Brain pericyte (primary cell): ENCODE results near the gene SOX14.

Experiments used
- DNase-seq: peaks from one replicate; pipeline ENCODE4 v3.0.0-alpha.2; 2012; ENCODE audit warnings: low read depth, low spot score

SOX14 gene

GRCh38 chr3:137764001-137764433 is at the start of gene SOX14:
SOX14 (plus strand) TSS chr3:137764315; CDS start chr3:137764785, 470 bp downstream.
- no peak for DNase-seq

DNA sequence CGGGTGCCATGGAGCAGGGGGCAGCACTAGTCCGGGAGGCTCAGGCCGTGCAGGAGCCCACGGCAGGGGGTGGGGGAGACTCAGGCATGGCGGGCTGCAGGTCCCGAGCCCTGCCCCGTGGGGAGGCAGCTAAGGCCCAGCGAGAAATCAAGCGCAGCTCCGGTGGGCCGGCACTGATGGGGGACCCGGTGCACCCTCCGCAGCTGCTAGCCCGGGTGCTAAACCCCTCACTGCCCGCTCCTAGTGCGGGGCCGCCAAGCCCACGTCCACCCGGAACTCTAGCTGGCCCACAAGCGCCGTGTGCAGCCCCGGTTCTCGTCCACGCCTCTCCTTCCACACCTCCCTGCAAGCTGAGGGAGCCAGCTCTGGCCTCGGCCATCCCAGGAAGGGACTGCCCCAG is 49.6 kb upstream of the SOX14 start:
- DNase-seq, result no peak

DNA sequence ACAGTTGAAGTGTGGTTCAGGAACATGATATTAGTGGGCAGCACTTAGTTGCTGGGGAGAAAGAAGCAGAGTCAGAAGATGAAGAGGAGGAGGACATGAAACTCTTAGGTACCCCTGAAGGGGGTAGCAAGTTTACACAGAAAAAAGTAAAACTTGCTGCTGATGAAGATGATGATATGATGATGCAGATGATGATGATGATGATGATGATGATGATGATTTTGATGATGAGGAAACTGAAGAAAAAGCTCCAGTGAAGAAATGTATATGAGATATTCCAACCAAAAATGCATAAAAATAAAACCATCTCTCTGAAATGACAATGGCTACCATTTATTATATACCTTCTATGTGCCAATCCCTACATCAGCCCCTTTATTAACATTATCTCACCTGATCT is 39.9 kb upstream of the SOX14 start:
- DNase-seq, result no peak

DNA sequence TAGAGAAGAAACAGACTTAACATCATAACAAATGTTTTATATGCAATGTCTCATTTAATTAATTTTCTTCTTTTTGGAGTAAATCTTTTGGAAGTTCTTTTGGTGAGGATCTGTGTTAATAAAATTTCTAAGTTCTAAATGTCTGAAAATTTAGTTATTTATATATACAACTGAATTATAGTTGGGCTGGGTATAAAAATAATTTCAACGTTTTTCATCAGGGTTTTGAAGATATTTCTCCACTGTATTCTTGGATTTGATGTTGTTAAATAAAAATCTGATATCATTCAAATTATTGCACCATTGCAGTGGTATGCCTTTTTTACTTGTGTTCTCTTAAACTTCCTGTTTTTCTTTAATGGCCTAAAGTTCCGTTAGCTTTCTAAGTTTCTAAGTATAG is 26.9 kb upstream of the SOX14 start:
- DNase-seq, result no peak

GRCh38 chr3:137738710-137739109 is 25.4 kb upstream of the SOX14 start:
- no peak for DNase-seq

GRCh38 chr3:137743608-137744007 is 20.5 kb upstream of the SOX14 start:
- no peak for DNase-seq

- DNase-seq, result no peak
Measured at GRCh38 chr3:137746808-137747207, 17.3 kb upstream of the SOX14 start.

- no peak for DNase-seq
Measured at GRCh38 chr3:137759505-137759904, 4.6 kb upstream of the SOX14 start.

DNA sequence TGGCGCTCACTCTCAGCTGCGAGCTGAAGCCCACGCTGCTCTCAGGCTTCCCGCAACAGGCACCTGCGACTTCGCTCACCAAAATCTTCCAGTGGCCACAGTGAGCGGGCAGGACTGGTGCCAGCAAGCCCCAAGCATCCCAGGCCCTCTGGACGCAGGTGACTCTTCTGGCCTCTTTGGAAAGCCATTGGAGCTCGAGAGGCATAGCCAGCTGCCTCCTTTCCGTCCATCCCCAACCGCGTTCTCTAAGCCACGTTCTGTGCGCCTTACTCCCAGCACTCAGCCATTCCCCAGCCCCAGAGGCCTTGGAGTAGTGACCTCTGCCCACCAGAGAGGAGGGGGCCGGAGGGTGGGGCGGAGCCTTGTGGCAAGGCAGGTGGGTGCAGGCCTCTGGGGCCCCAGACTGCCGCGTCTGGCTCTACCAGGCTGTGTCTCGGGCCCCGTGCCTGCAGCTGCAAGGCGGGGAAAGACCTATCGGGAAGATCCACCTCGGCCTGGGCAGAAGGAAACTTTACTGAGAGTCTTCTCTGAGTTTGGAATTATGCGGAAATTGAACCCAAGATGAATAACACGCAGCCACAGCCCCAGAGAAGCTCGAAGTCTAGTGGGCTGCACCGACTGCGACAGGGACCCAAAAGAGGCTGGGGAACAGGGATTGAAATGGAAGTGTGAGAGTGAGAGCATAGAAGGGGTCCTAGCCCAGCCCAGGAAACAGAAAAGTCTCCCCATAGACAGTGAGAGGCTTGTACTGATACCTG is 3.6 kb upstream of the SOX14 start:
- no peak for DNase-seq

DNA sequence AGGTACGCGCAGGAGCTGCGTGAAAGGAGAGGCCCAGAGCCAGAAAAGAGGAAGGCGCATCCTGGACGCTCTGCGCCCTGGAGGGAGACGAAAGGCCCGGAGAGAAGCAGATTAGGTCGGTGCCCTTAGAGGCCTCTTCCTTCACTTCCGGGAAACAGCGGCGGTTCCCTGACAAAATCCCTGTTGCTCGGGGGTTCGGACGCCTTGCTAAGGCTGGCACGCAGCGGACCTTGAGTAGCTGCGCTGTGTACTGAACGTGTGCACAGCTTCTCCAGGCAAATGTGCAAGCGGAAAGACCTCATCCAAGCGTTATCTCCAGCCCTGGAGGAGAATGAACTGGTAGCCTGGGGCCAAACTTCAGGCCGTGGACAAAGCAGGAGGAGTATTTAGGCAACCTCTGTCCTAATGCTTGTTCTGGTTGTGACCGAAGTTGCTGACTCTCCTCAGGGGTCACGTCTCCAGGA is 3.0 kb upstream of the SOX14 start:
- DNase-seq, result no peak

GRCh38 chr3:137761563-137762503 is 2.3 kb upstream of the SOX14 start:
- DNase-seq, result no peak

DNA sequence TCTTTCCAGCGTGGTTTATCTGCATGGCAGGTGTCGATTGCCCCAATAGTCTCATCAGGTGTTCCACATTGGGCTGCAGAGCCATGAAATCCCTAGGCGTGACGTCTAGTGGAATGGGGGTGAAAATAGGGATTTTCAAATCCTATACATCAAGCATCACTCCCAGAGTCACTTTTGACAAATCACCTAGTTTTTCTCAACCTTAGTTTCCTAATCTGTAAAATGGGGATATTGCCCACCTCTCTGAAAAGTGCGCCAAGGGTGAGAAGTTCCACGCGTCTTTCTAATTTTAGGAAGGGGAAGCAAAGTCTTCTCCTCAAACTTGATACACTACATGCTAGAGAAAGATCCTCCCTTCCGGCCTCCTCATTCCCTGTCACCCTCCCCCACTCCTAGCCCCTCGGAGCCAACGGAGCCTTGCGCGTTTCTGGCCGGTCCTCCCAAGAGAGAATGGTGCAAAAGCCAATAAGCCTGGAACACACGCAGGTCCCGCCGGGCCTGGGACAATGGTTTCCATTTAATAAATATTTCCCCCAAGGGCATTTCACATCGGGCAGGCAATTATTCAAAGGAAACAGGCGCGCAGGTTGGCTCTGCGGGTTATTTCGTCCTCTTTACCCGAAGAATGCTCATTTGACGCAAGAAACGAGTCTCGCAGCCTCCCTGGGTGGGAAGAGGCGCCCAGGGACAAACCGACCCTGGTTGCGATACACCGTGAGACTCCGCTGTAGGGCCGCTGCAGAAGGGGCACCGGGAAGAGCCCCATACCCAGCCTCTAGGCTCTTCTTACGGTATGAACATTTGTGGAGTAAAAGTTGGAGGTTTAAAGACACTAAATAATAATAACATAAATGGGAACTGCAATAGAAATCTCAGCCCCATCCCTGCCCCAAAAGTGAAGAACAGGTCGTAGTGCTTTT is 1.2 kb upstream of the SOX14 start:
- no peak for DNase-seq

GRCh38 chr3:137763594-137763938 is 549 bp upstream of the SOX14 start:
- DNase-seq, result no peak

- DNase-seq, result no peak
Measured at GRCh38 chr3:137764563-137765309, 621 bp downstream of the SOX14 start.

DNA sequence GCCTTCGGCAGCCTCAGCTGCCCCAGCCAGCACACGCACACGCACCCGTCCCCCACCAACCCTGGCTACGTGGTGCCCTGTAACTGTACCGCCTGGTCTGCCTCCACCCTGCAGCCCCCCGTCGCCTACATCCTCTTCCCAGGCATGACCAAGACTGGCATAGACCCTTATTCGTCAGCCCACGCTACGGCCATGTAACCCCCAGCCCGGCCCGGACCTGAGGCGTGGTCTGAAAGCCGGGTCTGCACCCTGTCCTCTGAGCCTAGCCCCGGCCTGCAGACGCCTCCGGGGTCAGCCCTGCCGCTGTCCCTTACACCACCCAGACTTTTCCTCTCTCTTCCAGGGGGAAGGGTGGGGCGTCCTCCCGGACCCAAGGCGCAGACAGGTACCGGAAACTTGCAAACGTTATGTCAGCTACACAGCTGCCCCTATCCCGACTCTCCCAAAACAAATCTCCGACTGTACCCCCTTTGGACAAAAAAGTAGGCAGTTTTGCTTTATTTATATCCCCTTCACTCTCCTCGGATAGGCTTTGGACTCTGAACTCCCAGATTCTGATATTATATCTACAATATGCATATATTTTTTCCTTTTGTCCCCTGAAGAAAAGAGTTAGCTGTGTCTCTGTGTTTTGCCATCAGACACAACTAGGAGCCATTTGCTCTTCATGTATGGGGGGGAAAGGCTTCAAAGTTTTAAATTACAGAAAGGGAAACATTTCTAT is 1.4 kb downstream of the SOX14 start:
- DNase-seq, result no peak

DNA sequence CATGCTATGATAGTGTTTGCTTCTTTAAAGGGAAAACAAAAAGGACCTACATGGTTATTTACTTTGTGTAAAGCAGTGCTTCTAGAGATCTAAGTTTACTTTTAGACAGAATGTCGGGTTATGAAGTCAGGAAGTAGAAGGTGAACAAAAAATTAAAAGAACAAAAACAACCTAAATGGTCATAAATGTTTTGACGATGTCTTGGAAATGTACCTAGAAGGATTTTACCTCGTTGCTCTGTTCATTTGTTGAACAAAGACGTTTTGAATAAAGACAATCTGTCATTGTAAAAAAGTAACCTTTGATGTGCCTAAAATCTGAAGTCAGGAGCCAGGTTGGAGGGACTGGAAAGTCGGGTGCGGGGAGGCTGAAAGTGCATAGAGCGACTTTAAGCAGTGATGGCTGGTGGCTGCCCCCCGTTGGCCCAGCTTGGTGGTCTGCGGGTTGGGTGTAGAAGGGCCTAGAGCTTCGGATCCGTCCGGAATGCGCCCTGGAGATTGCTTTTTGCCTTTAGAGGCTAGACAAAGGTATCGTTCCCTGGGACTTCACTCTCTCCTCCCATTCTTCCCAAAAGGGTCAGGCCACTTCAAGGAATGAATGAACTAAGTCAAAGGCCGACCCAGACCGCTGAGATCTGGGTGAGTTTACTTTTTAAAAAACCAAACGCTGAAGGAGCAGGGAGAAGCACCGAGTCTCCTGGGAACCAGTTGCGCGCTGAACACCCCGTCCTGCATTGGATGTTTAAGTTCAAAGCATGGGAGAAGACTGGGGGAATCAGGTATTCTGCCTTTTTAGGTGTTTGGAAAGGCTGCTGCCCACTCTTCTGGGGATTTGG is 2.1 kb downstream of the SOX14 start:
- DNase-seq, result no peak

GRCh38 chr3:137766876-137767537 is 2.9 kb downstream of the SOX14 start:
- DNase-seq, result no peak

- DNase-seq, result no peak
Measured at GRCh38 chr3:137767538-137768360, 3.6 kb downstream of the SOX14 start.
